ENCODE results near the gene PTCD1. TPM values are rescaled to one million over a fixed set of nuclear protein-coding genes. Genes with fewer than 3 reads are reported as not detected.
A peak's percentile ranks its signal among the peaks of the same experiment; 100 is the strongest.

PTCD1 gene
- total and polyA plus RNA-seq, 2 donors (not counting 1 experiment from before 2014, with no cell fraction given): 2.3 to 8.1 TPM

DNA sequence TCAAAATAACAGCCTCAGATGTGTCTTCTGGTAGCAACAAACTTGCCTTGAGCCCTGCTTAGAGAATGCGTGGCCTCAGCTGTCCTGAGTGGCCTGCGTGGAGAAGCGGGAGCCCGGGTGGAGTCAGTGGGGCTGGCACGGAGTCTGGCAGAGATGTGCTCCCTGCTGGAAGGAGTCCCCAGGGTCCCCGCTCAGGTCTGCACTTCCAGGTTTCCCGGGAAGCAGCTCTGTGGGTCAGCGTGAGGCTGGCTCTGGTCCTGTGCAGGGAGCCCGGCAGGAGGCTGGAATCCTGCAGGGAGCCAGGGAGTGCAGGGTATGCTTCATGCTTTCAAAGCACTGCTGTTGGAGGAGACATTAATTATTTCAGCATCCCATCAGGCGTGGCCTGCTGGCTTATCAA lies 10.3 kb upstream of the PTCD1 start:
- no peak overlapping the region for H3K9ac ChIP-seq (ENCODE audit: insufficient read depth, low read length)
- peaks cover 31% of the 10 kb centered on the region for H3K36me3 ChIP-seq (ENCODE audit: control insufficient read depth, insufficient read depth, low read length)
- no peak for TF ChIP-seq CTCF (conservative IDR thresholded peaks at IDR 0.05 in 1 of 2, IDR thresholded peaks at IDR 0.05 in 1 of 2; ENCODE audit: low read depth in 1 of 2, low read length in 2 of 2)
- no peak for TF ChIP-seq EZH2 (IDR thresholded peaks at IDR 0.05; ENCODE audit: low read length, missing control alignments)
- no peaks in the 10 kb centered on the region for H4K20me1 ChIP-seq (ENCODE audit: control insufficient read depth, extremely low read depth, insufficient read depth, low read length)
- no peak overlapping the region for H3K4me2 ChIP-seq (ENCODE audit: extremely low read depth, insufficient read depth, low read length)
- H3K79me2 ChIP-seq (ENCODE audit: control insufficient read depth, insufficient read depth, low read length): no peaks in the 10 kb centered on the region
- H3K9me3 ChIP-seq (ENCODE audit: control insufficient read depth, insufficient read depth, low read depth, low read length): no peaks in the 10 kb centered on the region
- no peak overlapping the region for H3K4me3 ChIP-seq (replicated peaks in 1 of 4; ENCODE audit: control extremely low read depth in 1 of 4, insufficient read depth in 1 of 4, low read depth in 3 of 4, low read length in 4 of 4)
- H3K27ac ChIP-seq (ENCODE audit: insufficient read depth, low read length): no peak overlapping the region
- DNase-seq (ENCODE audit: low read depth in 2 of 2): no peak
- no peak overlapping the region for H2AFZ ChIP-seq (ENCODE audit: low read length)
- H3K27me3 ChIP-seq (ENCODE audit: control insufficient read depth, insufficient read depth, low read length): no peaks in the 10 kb centered on the region
- no peaks in the 10 kb centered on the region for H3K4me1 ChIP-seq (ENCODE audit: control insufficient read depth, extremely low read depth, insufficient read depth, low read length)

DNA sequence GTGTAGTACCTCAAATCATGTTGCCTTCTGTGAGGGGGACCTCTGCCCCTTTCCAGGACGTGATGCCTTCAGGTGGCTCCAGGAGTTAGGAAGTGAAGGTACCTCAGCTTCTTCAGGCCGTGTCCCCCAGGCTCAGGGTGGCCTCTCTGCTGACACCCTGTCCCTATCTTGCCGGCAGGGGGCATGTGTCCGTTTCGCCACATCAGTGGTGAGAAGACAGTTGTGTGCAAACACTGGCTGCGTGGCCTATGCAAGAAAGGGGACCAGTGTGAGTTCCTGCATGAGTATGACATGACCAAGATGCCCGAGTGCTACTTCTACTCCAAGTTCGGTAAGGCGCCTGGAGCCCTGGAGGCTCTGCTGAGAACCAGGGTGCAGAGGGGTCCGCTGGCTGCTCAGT lies 9.3 kb upstream of the PTCD1 start:
- Histone ChIP-seq H3K27ac (ENCODE audit: insufficient read depth, low read length) (no peak overlapping the region), H3K9ac (ENCODE audit: insufficient read depth, low read length) (no peak overlapping the region), H3K4me2 (ENCODE audit: extremely low read depth, insufficient read depth, low read length) (no peak overlapping the region), H3K27me3 (ENCODE audit: control insufficient read depth, insufficient read depth, low read length) (no peaks in the 10 kb centered on the region), H4K20me1 (ENCODE audit: control insufficient read depth, extremely low read depth, insufficient read depth, low read length) (no peaks in the 10 kb centered on the region), H3K9me3 (ENCODE audit: control insufficient read depth, insufficient read depth, low read depth, low read length) (no peaks in the 10 kb centered on the region), H3K79me2 (ENCODE audit: control insufficient read depth, insufficient read depth, low read length) (no peaks in the 10 kb centered on the region), H3K36me3 (ENCODE audit: control insufficient read depth, insufficient read depth, low read length) (peaks cover 27% of the 10 kb centered on the region), H3K4me3 (replicated peaks in 1 of 4; ENCODE audit: control extremely low read depth in 1 of 4, insufficient read depth in 1 of 4, low read depth in 3 of 4, low read length in 4 of 4) (no peak overlapping the region), H2AFZ (ENCODE audit: low read length) (no peak overlapping the region), H3K4me1 (ENCODE audit: control insufficient read depth, extremely low read depth, insufficient read depth, low read length) (no peaks in the 10 kb centered on the region)
- no peak for TF ChIP-seq EZH2 (IDR thresholded peaks at IDR 0.05; ENCODE audit: low read length, missing control alignments)
- TF ChIP-seq CTCF (conservative IDR thresholded peaks at IDR 0.05 in 1 of 2, IDR thresholded peaks at IDR 0.05 in 1 of 2; ENCODE audit: low read depth in 1 of 2, low read length in 2 of 2): no peak
- DNase-seq (ENCODE audit: low read depth in 2 of 2): no peak

GRCh38 chr7:99446096-99446495 lies 7.5 kb upstream of the PTCD1 start:
- Histone ChIP-seq H4K20me1 (ENCODE audit: control insufficient read depth, extremely low read depth, insufficient read depth, low read length) (no peaks in the 10 kb centered on the region), H2AFZ (ENCODE audit: low read length) (no peak overlapping the region), H3K27ac (ENCODE audit: insufficient read depth, low read length) (no peak overlapping the region), H3K36me3 (ENCODE audit: control insufficient read depth, insufficient read depth, low read length) (peaks cover 17% of the 10 kb centered on the region), H3K9me3 (ENCODE audit: control insufficient read depth, insufficient read depth, low read depth, low read length) (no peaks in the 10 kb centered on the region), H3K4me3 (replicated peaks in 1 of 4; ENCODE audit: control extremely low read depth in 1 of 4, insufficient read depth in 1 of 4, low read depth in 3 of 4, low read length in 4 of 4) (no peak overlapping the region), H3K27me3 (ENCODE audit: control insufficient read depth, insufficient read depth, low read length) (no peaks in the 10 kb centered on the region), H3K9ac (ENCODE audit: insufficient read depth, low read length) (no peak overlapping the region), H3K4me2 (ENCODE audit: extremely low read depth, insufficient read depth, low read length) (no peak overlapping the region), H3K4me1 (ENCODE audit: control insufficient read depth, extremely low read depth, insufficient read depth, low read length) (no peaks in the 10 kb centered on the region), H3K79me2 (ENCODE audit: control insufficient read depth, insufficient read depth, low read length) (peaks cover 6% of the 10 kb centered on the region)
- no peak for TF ChIP-seq CTCF (conservative IDR thresholded peaks at IDR 0.05 in 1 of 2, IDR thresholded peaks at IDR 0.05 in 1 of 2; ENCODE audit: low read depth in 1 of 2, low read length in 2 of 2)
- TF ChIP-seq EZH2 (IDR thresholded peaks at IDR 0.05; ENCODE audit: low read length, missing control alignments): no peak
- peak in 1 of 2 donors; percentile 21 for DNase-seq (ENCODE audit: low read depth in 2 of 2)

Data from fibroblast of lung (primary cell).